G401.6 (cell line): ENCODE results near the gene NTRK2.

Experiments
- FAIRE-seq: peaks from 2 replicates; lab custom pipeline; 2012; peaks lifted over from hg19 to GRCh38; lab: Jason Lieb, UNC

The NTRK2 gene

DNA sequence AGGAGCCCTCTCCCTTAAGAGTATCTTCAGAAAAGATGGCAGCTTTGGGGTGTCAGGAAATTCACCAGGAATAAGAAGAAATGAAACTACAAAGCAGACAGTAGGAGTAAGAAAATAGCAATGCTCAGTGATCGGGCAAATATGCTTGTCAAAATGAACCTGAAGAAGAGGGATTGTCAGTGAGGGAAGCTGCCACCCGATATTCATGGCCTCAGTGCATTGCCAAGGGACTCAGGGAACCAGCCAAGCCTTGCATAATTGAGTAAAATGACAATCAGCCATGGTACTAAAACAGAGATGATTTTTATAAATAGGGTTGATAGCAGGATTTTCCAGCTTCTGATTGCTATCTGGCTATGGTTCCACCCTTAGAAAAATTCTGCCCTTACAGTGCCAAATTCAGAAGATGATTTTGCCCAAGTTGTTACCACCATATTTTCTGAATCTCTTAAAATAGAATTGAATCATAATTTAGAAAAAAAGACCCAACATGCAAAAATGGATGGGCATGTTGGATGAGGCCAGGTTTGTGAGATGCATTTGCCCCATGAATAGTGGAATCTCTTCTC is 274.0 kb downstream of the NTRK2 start:
- FAIRE-seq = no peak

DNA sequence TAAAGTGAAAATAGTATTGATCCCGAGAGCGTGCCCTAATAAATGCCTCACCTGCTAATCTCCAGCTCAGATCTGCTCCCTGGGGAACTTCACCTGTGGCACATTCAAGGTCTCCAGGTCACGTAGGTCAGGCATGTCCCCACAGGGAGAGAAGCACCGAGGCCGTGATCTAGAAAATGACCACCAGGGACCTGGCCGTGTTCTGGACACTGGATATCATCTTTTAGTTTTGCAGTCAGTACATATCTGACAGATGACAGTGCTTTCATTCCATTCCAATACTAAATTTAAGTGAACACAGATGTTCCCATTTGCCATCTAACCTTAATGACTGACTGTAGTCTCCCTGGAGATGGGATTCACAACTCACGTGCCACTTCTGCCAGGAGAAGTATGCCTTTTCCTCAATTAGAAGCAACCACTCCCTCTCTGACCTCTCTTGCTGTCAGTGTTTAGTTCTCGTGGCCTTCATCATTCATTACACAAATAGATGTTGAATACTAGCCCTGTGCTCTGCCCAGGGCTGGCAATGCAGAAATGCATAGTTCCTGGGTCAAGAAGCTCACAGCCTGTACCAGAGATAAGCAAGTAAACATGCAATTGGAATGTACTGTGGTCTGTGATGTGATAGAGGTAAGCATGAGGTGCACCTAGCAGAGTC is 276.5 kb downstream of the NTRK2 start:
- FAIRE-seq = no peak

DNA sequence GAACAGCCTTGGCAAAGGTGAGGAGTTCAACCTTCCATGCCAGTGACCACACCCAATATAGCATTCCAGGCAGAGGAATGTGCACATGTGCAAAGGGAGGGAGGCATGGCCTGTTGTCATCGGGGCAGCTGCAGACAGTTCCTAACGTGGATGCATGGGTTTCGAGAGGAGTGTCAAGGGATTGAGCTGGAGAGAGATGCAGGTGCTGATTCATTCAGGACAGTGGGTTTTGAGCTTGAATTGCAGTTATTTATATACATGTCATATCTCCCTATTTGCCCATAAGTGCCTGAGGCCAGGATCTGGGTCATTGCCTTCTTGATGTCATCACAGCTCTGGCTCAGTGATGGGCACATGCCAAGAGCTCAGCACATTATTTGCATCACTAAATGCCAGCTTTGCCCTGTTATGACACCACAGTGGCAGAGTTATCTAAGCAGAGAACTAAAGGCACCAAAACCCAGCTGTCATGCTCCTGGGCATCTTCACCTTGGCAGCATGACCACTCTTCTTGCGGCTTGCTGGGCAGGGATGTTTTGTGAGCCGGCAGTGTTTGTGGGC is 278.0 kb downstream of the NTRK2 start:
- no peak for FAIRE-seq

DNA sequence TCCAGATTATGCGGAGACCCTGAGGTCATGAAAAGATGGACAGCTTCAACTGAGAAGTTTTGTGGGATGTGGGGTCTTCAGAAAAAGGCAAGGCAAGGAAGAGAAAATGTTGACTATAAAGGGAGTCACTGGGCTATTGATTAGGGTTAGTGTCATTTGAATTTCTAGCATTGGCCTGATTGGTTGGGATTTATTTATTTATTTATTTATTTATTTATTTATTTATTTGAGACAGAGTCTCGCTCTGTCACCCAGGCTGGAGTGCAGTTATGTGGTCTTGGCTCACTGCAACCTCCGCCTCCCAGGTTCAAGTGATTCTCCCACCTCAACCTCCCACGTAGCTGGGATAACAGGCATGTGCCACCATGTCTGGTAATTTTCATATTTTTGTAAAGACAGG is 279.7 kb downstream of the NTRK2 start:
- FAIRE-seq = no peak

DNA sequence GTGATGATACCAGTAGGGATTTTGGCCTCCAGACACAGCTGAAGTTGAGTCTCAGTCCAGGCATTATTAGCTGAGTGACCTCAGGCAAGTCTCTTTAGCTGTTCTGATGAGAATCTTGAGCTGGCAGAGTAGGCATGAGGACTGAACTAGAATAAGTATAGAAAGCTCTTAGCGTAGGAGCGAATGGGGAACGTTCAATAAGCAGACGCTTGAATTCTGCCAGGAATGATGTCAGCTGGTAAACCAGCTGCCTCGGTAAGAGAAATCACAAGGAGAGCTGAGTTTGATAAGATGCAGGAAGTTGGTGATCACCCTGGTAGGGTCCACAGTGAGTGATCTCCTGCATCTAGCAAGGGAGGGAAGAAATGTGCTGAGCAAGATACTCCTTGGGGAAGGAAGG is 280.4 kb downstream of the NTRK2 start:
- no peak for FAIRE-seq

DNA sequence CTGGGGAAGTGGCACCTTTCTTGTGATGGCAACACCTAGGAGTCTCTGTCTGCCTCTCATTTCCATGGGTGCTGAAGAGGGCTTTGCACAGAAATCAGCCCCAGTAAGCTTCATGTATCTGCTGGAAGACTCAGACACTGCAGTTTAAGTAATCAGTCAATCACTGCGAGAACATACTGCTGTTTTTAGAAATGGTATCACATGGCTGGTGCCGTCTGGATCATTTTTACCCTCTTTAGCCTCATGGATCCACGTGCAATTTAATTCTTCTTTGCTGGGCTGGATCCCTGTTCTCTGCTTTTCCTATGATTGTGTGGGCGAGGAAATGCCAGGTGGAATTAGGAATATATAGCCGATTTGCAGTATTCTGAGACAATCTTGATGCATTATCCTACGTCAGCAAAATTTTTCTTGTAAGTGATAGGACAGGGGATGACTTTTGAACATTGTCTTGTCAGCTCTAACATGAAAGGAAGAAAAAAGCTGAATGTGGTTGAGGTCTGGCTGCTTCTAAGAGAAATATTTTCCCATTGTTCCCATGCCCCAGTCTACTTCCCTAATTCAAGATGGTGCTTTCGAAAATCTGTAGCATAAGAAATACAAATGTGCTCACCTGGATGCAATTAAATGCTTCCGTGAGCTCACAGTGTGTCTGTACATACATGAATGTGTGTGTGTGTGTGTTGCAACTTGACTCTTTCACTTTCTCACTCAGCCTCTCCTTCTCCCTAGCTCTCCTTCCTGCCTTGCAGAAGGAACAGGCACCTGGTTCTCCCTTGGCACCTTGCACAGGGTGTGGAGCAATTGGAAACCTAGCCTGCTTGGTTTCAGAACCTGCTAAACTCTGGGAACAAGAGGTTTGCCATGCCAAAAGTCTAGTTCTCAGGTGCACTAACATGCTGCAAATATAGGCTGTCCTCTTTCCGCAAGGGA is 281.6 kb downstream of the NTRK2 start:
- FAIRE-seq = no peak

DNA sequence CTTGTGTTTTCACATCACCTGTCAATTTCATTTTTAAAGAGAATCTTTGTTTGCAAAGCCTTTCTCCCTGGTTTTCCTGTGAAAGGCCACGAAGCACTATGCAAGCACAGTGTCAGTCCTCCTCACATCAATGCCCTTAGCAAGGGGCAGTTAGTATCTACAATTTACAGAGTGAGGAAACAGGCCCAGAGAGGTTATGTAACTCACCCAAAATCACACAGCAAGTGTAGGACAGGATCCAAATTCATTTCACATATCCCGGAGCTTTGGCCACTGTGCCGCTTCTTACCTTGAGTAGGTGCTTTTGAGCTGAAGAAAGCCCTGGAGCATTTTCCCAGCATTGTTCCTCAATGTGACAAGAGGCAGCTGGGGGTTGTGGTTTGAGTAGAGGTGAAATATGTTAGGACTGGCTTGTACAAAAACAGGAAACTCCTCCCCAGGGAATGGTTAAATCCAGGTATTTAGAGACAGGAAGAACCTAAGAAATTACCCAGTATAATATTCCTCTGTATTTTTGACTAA is 283.8 kb downstream of the NTRK2 start:
- no peak for FAIRE-seq

DNA sequence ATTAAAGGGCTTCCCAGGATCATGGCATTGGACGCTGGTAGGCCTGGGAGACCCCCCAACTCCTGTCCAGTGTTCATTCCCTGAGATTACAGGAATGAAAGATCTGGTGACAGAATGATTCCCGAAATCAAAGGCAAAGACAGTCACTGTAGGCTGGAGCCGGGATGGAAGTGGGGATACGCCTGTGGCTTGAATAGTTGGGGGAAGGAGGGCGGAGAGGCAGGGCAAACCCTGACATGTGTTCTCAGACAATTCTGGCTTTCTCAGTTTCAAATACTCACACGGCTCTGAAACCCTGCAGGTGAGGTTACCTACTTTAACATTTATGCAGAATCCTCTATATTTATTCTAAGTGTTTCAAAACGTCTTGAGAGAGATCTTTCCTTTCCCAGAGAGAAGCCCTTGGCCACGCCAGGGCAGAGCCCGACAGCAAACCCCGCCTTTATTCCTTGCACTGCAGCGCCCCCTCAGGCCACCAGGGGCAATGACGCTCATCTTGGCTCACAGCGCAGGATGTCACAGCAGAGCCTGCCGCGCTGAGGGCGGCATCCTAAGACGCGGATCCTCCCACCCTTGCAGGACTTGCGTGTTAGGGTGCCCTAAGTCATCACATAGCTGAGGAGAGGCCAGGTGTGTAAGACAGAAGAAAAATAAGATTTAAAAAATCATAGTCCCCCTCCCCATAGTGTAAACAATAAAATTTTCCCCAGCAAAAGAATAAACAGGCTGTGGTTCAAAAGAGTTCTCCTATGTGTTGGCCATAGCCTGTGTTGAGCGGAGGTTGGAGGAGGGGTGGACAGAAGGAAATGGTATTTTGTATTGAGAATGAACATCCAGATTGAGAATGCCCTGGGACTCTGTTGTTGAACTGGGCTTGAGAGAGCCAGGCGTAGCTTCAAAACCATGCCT is 284.5 kb downstream of the NTRK2 start:
- FAIRE-seq = peak; percentile 41

DNA sequence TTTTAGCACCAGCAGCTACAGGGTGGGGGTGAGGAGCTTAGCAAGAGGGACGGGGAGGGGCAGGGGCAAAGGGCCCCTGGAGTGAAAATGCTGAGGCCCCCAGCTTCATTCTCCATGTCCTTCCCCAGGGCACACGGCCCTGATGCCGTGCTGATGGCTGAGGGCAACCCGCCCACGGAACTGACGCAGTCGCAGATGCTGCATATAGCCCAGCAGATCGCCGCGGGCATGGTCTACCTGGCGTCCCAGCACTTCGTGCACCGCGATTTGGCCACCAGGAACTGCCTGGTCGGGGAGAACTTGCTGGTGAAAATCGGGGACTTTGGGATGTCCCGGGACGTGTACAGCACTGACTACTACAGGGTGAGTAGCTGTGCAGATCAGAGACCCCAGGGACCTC is 285.6 kb downstream of the NTRK2 start:
- FAIRE-seq = no peak

DNA sequence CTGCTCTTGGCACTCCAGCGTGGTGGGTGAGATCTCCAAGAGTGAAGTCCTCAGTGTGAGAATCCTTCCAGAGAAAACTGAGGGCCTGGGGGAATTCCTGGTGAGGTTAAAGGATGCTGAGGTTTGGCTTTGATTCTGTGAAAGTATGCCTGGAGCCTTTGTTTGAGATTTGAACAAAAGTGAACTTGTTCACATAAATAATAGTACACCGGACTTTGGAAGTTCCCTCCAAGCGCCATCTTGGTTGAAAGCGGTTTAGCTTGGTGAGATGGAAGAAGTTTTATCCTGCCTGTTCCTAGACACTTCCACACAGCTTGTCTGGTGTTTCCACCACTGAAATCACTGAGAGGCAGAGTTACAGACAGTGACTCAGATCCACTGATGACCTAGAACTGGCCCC is 286.4 kb downstream of the NTRK2 start:
- FAIRE-seq = no peak

DNA sequence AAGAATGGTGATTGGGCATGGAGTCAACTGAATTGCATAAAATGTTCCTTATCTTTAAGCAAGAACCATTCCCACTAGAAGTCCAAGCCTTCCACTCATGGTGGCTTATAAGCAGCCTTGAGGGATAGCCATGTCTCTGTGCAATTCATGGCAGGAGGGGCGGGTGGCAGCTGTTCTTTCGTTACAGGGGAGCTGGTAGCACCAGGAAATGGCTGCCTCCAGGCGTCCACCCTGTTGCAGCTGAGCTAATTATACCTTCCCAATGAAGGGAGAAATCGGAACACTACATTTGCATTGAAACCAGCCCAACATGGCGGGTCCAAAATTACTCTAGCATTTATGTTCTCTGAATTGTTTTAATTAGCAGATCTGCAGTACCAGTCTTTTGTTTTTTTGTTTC is 289.8 kb downstream of the NTRK2 start:
- no peak for FAIRE-seq

DNA sequence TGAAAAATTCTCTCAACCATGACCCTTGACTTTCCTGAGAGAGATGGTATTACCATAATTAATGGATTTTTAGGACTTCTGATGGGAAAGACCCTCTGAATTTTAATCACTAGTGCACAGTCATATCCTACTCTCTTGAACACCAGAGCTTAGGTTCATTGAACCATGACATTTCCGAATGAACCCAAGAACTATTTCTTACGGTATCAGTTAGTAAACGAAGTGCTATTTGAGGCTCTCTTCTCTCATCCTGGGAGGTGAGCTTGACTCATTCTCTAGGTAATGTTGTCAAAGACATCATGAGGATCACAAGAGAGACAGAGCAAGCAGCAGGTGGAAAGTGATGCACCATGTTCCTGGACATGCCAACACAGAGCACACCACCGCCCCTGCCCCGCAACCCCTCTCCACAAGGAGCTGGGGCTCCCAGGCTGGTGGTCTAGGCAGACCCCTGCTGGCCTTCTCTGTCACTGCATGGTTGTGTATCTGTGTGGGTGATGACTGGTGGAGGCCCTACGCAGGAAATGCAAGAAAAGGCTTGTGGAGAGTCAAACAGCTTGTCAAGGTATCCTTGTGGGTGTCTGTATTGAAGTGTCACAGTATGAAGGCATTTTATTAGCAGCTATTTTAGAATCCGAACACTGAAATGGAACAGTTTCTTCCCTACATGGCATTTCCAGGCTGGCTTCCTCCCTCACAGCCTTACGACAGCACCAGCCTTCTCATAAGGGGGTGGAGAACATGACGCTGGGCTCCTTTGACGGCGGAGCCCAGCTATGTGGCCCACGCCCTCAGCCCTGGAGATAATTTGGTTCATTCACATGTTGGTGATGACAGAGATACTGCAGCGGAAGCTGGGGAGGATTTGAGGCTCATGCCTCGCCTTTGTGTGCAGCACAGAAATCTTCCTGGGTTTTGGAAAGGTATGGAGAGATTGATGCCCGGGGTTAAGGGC is 297.6 kb downstream of the NTRK2 start:
- FAIRE-seq = no peak

DNA sequence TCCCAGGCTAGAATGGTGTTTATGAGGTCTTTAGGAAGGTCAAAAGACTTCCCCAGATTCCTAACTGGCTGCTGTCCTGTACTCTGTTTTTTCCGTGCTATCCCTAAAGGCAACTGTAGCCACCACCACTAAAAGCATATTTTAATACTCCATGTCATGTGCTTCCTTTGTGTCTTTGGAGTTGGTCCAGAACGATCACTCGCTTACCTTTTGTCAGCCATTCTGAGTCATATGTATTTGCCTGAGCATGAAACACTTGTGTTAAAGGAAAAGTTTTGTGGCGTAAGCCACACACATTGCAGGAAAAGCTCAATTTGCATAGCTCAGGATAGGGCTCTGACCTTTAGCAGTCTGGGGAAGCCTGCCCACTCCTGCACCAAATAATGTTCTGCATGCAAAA is 299.6 kb downstream of the NTRK2 start:
- no peak for FAIRE-seq

DNA sequence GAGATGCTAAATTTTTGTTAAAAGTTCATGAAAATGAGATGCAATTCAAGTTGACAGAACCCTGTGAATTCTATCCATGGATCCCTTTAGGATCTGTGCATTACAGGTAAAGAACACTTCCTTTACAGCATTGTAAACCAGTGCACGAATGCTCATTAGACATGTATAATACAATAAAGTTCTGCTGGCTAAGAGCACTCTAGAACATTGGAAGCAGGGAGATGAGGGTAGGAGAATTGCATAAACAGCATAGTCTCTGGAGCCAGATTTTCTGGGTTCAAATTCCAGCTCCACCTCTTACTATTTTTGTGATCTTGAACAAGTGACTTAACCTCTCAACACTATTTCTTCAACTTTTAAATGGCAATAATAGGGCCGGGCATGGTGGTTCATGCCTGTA is 300.2 kb downstream of the NTRK2 start:
- FAIRE-seq = no peak

DNA sequence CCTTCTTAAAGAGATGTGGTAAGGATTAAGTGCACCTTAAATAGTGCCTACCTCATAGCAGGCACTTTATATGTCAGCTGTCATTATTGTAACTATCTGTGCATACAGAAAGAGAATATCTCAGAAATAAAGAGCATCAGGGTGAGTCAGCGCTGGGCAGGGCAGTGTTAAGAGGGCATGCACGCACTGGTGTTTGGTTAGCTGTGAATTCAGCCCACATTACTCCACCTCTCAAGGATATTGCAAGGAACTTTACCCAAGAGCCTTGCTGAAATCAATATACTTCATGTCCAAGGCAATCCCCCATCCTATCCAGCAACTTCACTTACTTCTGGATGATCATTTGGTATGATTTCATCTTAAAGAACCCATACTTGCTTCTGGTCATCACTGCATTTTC is 300.9 kb downstream of the NTRK2 start:
- no peak for FAIRE-seq

DNA sequence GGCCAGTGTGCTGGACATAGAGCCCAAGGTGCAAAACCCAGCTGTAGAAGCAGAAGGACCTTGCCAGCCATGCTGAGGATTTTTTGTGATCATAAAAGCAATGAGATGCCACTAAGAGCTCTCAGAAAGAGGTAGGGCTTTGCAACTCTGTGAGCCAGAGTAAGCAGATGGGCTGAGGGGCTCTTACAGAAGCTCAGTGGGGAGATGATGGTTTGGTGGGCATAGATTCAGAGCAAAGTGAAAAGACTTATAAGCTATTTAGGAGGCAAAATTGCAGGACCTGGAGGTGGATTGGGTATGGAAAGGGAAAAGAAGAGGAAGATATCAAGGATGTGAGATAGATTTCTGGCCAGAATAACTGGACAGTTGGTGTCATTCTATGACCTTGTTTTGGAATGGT is 302.0 kb downstream of the NTRK2 start:
- FAIRE-seq = no peak

DNA sequence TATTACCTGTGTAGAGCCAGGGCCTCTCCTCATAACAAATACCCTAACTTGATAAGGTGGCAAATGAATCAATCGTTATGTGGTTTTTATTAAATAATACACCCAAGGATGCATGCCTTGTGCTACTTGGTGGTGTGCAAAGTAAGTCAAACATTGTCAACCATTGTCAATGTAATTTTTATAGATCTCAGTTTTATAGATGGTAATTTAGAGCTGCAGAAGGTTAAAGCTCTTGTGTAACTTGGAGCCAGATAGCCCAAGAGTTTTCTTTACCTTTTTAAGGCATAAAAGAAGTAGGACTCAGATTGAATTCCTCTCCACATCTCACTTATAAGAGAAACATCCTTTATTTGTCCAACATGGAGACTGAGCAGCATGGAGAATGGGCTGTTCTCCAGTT is 304.7 kb downstream of the NTRK2 start:
- FAIRE-seq = no peak

DNA sequence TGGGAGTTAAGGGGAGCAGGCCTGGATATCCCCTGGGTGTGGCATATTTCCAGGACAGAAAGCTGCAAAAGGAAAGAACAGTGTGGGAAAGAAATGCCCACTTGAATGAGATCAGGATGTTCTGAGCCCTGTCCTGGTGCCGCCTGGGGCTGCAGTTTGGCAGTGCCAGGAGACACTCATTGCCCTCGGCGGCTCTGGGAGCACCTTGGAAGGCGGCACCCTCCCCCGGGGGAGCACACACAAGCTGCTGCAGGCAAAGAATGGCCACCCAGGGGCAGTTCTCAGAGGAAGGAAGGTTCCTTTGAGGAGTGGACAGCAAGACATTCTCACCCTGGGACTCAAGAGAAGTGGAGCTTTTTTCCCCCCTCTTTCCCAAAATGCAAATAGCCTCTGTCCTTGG is 305.3 kb downstream of the NTRK2 start:
- no peak for FAIRE-seq

DNA sequence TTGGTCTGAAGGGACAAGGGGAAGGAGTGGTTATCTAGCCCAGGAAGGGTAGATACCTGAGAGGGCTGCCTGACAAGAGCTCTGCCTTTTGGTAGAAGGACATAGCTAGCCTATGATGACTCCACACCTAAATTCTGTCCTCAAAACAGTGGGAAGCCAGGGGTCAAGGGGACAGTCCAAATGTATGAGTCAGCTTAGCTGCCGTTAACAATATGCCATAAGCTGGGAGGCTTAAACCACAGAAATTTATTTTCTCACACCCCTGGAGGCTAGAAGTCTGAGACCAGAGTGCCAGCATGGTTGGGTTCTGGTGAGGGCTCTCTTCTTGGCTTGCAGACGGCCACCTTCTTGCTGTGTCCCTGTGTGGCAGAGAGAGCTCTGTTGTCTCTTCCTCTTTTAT is 306.4 kb downstream of the NTRK2 start:
- no peak for FAIRE-seq

DNA sequence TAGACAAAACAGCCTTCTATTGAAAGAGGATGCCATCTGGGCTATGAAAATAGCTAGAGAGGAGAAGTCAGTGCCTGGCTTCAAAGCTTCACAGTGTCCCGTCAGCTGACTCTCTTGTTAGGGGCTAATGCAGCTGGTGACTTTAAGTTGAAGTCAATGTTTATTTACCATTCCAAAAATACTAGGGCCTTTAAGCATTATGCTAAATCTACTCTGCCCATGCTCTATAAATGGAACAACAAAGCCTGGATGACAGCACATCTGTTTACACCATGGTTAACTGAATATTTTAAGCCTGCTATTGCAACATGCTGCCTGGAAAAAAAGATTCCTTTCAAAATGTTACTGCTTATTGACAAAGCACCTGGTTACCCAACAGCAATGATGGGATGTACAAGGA is 309.1 kb downstream of the NTRK2 start:
- no peak for FAIRE-seq

DNA sequence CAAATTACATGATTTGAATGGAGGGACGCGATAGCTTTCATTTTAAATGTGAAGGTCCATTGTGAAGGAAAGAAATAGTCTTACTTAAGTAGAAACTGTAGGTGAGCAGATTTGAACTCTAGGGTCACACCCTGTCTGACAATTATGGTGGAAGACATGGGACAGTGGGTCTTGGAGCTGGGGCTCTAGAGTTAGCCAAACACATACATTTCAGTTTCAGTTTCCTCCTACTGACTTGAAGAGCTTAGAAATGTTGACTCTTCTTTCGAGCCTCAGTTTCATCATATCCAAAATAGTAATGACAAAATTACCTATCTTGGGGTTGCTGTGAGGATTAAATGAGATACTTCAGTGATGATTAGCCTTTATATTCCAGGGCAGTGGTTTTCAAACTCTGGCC is 314.2 kb downstream of the NTRK2 start:
- no peak for FAIRE-seq
